Head of caudate nucleus (tissue), 42 donors: ENCODE results near the gene MEGF11.

Experiments used
- DNase-seq, 42 donors: peaks; one replicate each; pipeline versions ENCODE4 v3.0.0 to v3.0.0-alpha.2; 2020 to 2021; ENCODE audit warnings: mixed read lengths in 7 of 42
- intact Hi-C: fragments of 100-400 bp; cut with DNase I; formaldehyde crosslinking; loops from one replicate; pipeline ENCODE4 v1.15.0; 2022

Gene MEGF11

GRCh38 chr15:66228807-66229735 lies 24.5 kb downstream of the MEGF11 start:
- intact Hi-C loops: no loop called here
- no peak for DNase-seq

GRCh38 chr15:66226736-66227135 lies 26.8 kb downstream of the MEGF11 start:
- no peak for DNase-seq
- intact Hi-C loops: no loop called here

- intact Hi-C loops: no loop called here
These were observed 27.8 kb downstream of the MEGF11 start for GRCh38 chr15:66225656-66226274.

GRCh38 chr15:66224946-66225345 lies 28.6 kb downstream of the MEGF11 start:
- no peak for DNase-seq
- intact Hi-C loops: no loop called here

More at GRCh38 chr15:66225656-66226274, 27.8 kb downstream of the MEGF11 start:
- no peak for DNase-seq

GRCh38 chr15:66222273-66223198 lies 31.0 kb downstream of the MEGF11 start:
- intact Hi-C loops: no loop called here
- no peak for DNase-seq

- intact Hi-C loops: no loop called here
- no peak for DNase-seq
These were observed 32.4 kb downstream of the MEGF11 start for GRCh38 chr15:66221126-66221525.

- DNase-seq: no peak
- intact Hi-C loops: no loop called here
These were observed 32.9 kb downstream of the MEGF11 start for GRCh38 chr15:66220601-66221000.

GRCh38 chr15:66219339-66219738 lies 34.2 kb downstream of the MEGF11 start:
- intact Hi-C loops: no loop called here
- peak in 1 of 42 donors; percentile 8 for DNase-seq

- intact Hi-C loops: no loop called here
- peak in 1 of 42 donors; percentile 23 for DNase-seq
These were observed 36.7 kb downstream of the MEGF11 start for GRCh38 chr15:66216806-66217205.

GRCh38 chr15:66215811-66216210 lies 37.7 kb downstream of the MEGF11 start:
- intact Hi-C loops: no loop called here
- peak in 14 of 42 donors; percentile 9 to 64 (median 22) for DNase-seq

- intact Hi-C loops: no loop called here
- DNase-seq: peak in 2 of 42 donors; percentile 9 to 13
These were observed 39.3 kb downstream of the MEGF11 start for GRCh38 chr15:66214246-66214645.

GRCh38 chr15:66212563-66212921 lies 41.0 kb downstream of the MEGF11 start:
- intact Hi-C loops: no loop called here
- DNase-seq: peak in 6 of 42 donors; percentile 9 to 42 (median 21)

GRCh38 chr15:66211670-66212562 lies 41.6 kb downstream of the MEGF11 start:
- intact Hi-C loops: no loop called here
- DNase-seq: peak in 2 of 42 donors; percentile 11 to 23

- peak in 2 of 42 donors; percentile 5 to 23 for DNase-seq
- intact Hi-C loops: no loop called here
These were observed 42.9 kb downstream of the MEGF11 start for GRCh38 chr15:66210684-66211083.

- intact Hi-C loops: no loop called here
- no peak for DNase-seq
These were observed 54.8 kb downstream of the MEGF11 start for GRCh38 chr15:66198757-66199156.

- intact Hi-C loops: no loop called here
- no peak for DNase-seq
These were observed 56.9 kb downstream of the MEGF11 start for GRCh38 chr15:66196602-66197001.

GRCh38 chr15:66195621-66196230 lies 57.8 kb downstream of the MEGF11 start:
- intact Hi-C loops: no loop called here
- DNase-seq: peak in 3 of 42 donors; percentile 3 to 9 (median 3)

- intact Hi-C loops: no loop called here
- no peak for DNase-seq
These were observed 60.5 kb downstream of the MEGF11 start for GRCh38 chr15:66193066-66193465.
